GM19023 (cell line): ENCODE results near the gene ULK1.
"Not testable (repeated sequence)": the region's sequence is repeated elsewhere in the genome, so short reads cannot be mapped to it uniquely, and the experiment has no call there.

Experiments
- ATAC-seq: cut with Tn5 transposase; IDR thresholded peaks from one replicate; pipeline ENCODE4 v1.9.1; 2021; ENCODE audit warnings: mild to moderate bottlenecking, moderate library complexity; ENCODE audit not compliant: unreplicated experiment

Gene ULK1

GRCh38 chr12:131885543-131886057 is 8.8 kb upstream of the ULK1 start:
- no peak for ATAC-seq

- ATAC-seq = not testable (repeated sequence)
Measured at GRCh38 chr12:131891722-131892121, 2.7 kb upstream of the ULK1 start.

DNA sequence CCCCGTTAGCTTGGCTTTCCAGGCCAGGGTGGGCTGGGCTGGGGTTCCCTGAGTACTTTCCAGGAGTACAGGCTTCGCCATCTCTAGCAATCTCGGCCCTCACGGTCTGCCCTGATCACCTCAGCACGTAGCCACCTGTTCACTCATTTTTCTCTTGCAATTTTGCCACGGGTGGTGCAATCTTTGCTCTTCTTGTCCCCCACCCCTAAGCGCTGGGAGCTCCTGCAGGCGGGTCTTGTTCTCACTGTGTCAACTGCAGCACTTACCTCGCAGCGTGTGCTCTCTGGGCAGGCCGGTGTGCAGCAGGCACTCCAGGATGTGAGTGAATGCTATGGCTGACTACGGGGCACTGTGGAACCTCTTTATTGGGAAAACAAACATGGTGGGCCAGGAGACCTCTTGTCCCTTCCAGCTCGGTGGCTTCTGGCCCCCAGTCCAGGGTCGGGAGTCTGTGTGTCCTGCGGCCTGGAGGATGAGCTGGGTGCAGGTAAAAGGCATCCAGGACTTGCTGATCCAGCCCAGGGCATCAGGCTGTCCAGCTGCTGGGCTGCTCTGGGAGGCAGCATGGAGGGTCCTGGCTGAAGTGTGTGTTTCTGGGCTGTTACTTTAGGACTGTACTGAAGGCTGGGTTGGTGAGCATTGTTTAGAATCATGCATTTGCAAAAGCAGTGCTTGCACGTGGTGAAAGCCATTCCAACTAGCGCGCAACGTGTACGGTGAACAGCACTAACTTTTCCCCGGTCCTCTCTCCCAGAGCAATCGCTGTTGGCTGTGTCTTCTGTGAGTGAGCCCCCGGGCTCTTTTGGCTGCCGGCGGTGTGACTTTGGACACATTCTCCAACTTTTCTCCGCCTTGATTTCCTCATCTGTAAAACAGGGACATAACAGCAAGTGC is 1.5 kb upstream of the ULK1 start:
- ATAC-seq = no peak

GRCh38 chr12:131893605-131894312 is 663 bp upstream of the ULK1 start:
- no peak for ATAC-seq

DNA sequence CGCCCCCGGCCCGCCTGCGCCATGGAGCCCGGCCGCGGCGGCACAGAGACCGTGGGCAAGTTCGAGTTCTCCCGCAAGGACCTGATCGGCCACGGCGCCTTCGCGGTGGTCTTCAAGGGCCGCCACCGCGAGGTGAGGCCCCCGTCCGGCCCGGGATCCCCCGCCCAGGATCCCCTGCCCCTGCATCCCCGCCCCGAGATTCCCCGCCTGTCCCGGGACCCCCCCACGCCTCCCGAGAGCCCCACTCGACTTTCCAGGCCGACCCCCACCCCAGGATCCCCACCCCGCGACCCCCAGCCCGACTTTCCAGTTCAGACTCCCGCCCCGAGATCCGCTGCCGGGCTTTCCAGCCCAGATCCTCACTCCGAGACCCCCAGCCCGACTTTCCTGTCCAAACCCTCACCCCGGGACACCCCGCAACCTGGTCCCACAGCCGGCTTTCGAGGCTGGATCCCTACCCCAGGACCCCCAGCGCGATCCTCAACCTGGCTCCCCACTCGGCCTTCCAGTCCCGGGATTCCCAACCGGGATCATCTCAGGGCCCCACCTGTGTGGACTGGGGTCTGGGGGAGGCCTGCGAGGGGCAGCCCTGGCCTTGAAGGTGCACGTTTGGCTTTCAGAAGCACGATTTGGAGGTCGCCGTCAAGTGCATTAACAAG is 688 bp downstream of the ULK1 start:
- ATAC-seq = no peak

DNA sequence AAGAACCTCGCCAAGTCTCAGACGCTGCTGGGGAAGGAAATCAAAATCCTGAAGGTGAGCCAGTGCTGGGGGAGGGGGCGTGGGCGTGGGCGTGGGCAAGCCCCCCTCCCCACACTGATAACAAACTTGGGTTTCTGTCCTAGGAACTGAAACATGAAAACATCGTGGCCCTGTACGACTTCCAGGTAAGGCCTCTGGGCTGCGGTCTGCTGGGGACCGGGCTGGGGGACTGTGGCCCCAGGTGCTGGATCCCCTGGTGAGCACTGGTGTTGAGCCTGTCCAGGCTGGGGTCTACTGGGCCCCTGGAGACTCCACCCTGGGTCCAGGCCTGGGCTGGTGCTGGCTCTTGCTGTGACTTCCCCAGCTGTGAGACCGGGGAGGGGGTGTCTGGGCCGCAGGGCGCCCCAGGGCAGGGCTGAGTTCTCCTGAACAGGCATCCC is 1.2 kb downstream of the ULK1 start:
- ATAC-seq = peak; percentile 11

DNA sequence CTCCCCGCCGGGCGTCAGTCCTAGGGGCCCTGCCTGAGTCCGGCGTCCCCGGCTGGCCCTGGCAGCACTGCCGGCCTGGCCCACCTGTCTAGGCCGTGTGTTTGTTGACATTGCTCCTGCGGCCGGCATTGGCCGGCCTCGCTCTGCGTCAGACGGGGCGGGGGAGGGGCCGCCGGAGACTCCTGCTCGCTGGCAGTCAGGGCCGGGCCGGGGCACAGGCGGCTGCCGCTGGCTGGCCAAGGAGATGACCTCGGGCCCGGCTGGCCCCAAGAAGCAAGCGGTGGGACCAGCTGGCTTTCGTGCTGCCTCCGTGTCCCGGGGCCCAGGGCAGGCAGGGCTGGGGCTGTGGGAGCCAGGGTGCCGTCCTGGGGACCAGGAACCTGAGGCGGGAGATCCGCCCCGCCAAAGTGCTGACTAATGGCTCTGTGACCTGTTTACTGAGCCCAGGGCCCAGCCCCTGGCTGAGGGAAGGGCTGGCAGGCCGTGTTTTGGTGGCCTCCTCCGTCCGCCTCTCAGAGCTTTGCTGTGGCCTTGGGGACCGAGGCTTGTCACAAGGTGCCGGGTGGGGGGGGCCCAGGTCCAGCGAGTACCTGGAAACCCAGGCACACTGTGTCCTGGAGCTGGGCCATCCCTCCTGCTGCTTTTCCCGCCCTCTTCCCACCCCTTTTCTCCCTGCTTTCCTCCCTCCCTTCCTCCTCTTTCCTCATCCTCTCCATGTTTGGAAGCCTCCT is 1.8 kb downstream of the ULK1 start:
- ATAC-seq = peak; percentile 62

DNA sequence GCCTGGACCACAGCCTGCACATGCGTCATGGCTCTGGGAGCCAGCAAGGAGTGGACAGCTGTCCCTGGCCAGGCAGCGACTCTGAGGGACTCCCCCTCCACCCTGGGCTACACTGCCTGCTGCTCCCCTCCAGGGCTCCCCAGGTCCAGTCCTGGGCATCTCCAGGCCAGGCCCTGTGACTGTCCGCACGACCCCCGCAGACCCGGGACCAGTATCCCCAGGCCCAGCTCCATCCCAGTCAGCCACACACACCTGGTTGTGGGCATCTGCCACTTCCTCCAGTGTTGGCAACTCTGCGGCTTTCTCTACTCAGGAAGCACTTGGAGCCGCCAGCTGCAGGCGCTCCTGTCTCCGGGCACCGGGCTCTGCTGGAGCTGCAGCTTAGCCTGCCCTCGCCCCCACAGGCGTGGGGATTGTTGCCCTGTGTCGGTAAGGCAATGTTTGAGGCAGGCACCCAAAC is 2.4 kb downstream of the ULK1 start:
- ATAC-seq = no peak

GRCh38 chr12:131897276-131897675 is 2.9 kb downstream of the ULK1 start:
- no peak for ATAC-seq

- ATAC-seq = no peak
Measured at GRCh38 chr12:131897875-131898274, 3.5 kb downstream of the ULK1 start.

- no peak for ATAC-seq
Measured at GRCh38 chr12:131900397-131900796, 6.0 kb downstream of the ULK1 start.

GRCh38 chr12:131901431-131902331 is 7.3 kb downstream of the ULK1 start:
- no peak for ATAC-seq

DNA sequence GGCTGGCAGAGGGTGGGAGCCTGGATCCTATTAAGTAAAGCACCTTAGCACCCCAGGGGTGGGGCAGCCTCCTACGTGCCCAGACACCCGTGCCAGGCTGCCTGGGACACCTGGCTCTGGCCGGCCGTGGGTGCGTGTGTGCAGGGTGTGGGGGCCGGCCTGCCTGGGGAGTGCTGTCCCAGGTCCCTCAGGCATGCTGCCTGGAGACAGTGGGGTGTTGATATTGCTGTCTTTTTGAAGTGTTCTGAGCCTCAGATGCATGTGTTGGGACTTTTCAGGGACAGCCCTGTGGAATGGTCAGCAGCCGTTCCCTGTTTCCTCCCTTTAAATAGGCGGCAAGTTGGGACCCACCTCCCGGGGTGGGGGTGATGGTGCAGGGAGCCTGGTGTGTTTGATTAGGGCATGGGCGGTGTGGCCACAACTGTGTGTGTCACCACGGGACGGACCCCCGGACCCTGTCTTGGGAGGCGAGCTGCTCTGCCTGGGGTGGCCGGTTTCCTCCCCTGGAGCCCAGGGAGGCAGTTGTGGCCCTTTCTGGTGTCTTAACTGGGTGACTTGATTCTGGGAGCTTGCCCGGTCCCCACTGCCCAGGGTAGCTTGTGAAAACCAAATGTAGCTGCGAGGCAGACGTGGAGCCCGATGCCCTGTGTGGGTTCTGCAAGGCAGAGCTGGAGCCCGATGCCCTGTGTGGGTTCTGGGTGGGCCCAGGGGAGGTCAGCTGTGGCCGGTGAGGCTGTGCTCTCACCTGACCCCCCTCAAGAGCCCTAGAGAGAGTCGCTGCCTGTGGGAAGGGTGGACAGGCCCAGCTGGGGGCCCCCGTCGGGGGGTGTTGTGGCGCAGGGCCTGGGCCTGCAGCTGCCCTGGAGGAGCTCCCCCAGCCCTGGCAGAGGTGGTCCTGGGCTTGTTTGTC is 8.2 kb downstream of the ULK1 start:
- no peak for ATAC-seq

- ATAC-seq = no peak
Measured at GRCh38 chr12:131903270-131904255, 9.1 kb downstream of the ULK1 start.

DNA sequence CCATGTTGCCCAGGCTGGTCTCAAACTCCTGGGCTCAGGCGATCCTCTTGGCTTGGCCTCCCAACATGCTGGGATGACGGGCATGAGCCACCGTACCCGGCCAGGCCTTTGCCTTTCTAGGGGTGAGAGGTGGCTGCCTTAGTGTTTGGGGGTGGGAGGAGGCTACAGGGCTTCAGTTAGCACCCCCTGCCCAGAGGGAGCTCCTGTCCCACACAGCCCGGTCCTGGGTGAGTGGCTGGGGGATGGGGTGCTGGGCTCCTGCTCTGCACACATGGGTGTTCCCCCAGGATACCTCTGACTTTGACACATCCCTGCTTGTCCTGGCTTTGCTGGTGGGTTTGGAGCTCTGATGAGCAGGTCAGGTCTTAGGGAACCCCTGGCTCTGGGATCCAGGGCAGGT is 9.9 kb downstream of the ULK1 start:
- no peak for ATAC-seq

DNA sequence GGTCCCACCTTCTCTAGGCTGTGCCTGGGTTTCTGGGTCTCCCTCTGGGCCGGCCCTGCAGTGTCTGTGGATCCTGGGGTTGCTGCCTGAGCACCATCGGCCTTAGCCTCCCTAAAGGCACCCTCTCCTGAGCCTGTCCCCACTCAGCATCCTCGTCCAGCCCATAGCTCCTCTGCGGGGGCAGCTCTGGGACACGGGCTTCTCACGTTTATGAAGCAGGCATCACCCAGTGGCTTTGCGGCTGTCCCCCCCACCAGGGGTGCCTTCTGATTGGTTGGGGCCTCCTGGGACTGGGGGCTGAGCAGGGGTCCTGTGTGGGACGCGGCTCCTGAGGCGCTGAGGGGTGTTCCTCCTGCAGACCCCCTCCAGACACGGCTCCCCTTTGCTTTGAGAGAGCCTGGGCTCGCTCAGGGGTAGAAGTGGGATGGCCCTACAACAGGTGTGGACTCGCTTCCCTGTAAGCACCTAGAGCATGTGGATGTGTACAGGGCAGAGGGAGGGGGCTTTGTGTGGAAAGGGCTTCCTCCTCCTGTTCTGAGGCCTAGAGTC is 10.7 kb downstream of the ULK1 start:
- ATAC-seq = no peak

DNA sequence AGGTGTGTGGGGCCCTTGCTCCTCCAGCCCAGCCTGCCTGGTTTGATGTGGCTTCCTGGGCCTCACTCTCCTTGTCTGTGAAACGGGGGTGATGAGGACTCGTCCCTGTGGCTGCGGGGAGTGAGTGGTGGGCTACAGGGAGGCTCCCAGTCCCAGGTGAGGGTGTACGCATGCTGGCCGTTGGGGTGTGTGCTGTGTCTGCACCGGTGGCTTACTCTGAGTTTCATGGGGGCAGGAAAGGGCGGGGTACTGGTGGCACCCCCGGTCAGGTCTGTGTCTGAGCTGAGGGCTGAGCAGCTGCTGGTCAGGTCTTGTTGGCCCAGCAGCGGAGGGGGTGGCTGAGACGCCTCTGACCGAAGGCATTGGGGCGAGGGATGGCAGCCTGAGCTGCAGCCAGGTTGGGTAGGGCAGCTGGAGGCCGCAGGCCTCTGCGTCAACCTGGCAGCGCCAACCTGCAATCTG is 11.2 kb downstream of the ULK1 start:
- no peak for ATAC-seq
